ENCODE measurements around the gene PIK3R3.

- TF ChIP-seq POLR2A (IDR thresholded peaks at IDR 0.05; ENCODE audit: low read depth, low read length) (no peak), POLR2AphosphoS5 (IDR thresholded peaks at IDR 0.05; ENCODE audit: low read depth, low read length) (no peak), TAF1 (IDR thresholded peaks at IDR 0.05; ENCODE audit: borderline replicate concordance, low read depth, low read length) (no peak)
Measured at GRCh38 chr1:46131093-46131492, 1.3 kb downstream of the PIK3R3 start.

Data from GM12892 (cell line).